ENCODE measurements around the gene AKTIP.
A peak's percentile ranks its signal among the peaks of the same experiment; 100 is the strongest.
"Not testable (repeated sequence)": the region's sequence is repeated elsewhere in the genome, so short reads cannot be mapped to it uniquely, and the experiment has no call there.

AKTIP gene

GRCh38 chr16:53502331-53503269, at the start of gene AKTIP:
Gene AKTIP (minus strand): TSS chr16:53503209. CDS start chr16:53500259, 2,950 bp downstream.
- Histone ChIP-seq H3K9me3 (ENCODE audit: control insufficient read depth in 1 of 2, low read length in 2 of 2) (no peaks in the 10 kb centered on the region), H3K36me3 (ENCODE audit: control insufficient read depth in 1 of 2, insufficient read depth in 2 of 2, low read length in 2 of 2) (peaks cover 12% of the 10 kb centered on the region in 2 donors), H3K27me3 (ENCODE audit: low read depth, low read length) (no peaks in the 10 kb centered on the region), H3K4me3 (ENCODE audit: low read depth in 1 of 2, low read length in 2 of 2) (peak within 1 kb of the TSS; percentile 72 to 96), H3K4me1 (ENCODE audit: control insufficient read depth in 1 of 2, insufficient read depth in 2 of 2, low read length in 2 of 2) (peaks cover 13 to 23% of the 10 kb centered on the region in 2 donors), H3K27ac (ENCODE audit: low read length) (peak within 1 kb of the TSS; percentile 77)

- Histone ChIP-seq H3K27ac (ENCODE audit: low read length) (no peak overlapping the region), H3K36me3 (ENCODE audit: control insufficient read depth in 1 of 2, insufficient read depth in 2 of 2, low read length in 2 of 2) (no peaks in the 10 kb centered on the region), H3K27me3 (ENCODE audit: low read depth, low read length) (no peaks in the 10 kb centered on the region), H3K9me3 (ENCODE audit: control insufficient read depth in 1 of 2, low read length in 2 of 2) (no peaks in the 10 kb centered on the region), H3K4me1 (ENCODE audit: control insufficient read depth in 1 of 2, insufficient read depth in 2 of 2, low read length in 2 of 2) (no peaks in the 10 kb centered on the region), H3K4me3 (ENCODE audit: low read depth in 1 of 2, low read length in 2 of 2) (no peak overlapping the region)
These were observed 47.1 kb upstream of the AKTIP start for GRCh38 chr16:53549970-53550690.

DNA sequence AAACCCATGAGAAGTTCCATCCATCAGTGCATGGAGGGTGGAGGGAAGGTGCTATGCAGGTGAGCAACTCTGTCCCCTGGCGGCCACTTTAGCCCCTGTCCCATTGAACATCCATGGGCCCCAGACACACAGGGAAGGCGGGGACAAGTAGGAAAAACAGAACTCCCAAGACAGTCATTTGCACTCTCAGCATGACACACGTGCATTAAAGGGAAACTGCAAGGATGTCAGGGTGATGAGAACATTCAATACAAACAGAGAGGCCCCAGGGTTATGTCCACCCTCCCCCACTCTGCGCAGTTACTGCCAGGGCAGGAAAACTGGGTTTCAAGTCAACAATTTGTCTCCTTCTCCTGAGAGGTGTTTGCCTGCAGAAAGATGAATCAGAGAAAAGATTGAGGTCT, 44.0 kb upstream of the AKTIP start:
- H3K4me3 ChIP-seq (ENCODE audit: low read depth in 1 of 2, low read length in 2 of 2) = no peak overlapping the region
- no peaks in the 10 kb centered on the region for H3K9me3 ChIP-seq (ENCODE audit: control insufficient read depth in 1 of 2, low read length in 2 of 2)
- no peak overlapping the region for H3K27ac ChIP-seq (ENCODE audit: low read length)
- H3K4me1 ChIP-seq (ENCODE audit: control insufficient read depth in 1 of 2, insufficient read depth in 2 of 2, low read length in 2 of 2) = no peaks in the 10 kb centered on the region
- H3K27me3 ChIP-seq (ENCODE audit: low read depth, low read length) = no peaks in the 10 kb centered on the region
- no peaks in the 10 kb centered on the region for H3K36me3 ChIP-seq (ENCODE audit: control insufficient read depth in 1 of 2, insufficient read depth in 2 of 2, low read length in 2 of 2)

DNA sequence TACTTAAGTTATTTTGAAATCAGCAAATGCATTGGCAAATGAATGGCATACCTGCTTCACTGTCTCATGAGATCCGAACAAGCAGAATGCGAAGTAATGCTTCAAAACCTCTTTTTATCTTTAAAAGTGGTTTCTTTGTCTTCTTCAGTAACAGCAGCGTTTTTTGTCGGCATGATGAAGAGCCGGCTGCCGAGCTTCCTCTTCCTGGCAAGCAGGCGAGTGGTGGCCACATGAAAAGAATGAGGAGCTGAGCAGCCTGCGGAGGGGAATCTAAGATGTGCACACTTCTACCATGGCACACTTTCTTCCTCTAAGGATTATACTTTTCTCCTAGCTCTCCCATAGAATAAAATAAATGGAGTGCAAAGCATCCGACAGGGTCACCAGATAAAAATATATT, 42.4 kb upstream of the AKTIP start:
- no peak overlapping the region for H3K27ac ChIP-seq (ENCODE audit: low read length)
- H3K4me1 ChIP-seq (ENCODE audit: control insufficient read depth in 1 of 2, insufficient read depth in 2 of 2, low read length in 2 of 2) = no peaks in the 10 kb centered on the region
- no peaks in the 10 kb centered on the region for H3K9me3 ChIP-seq (ENCODE audit: control insufficient read depth in 1 of 2, low read length in 2 of 2)
- no peaks in the 10 kb centered on the region for H3K36me3 ChIP-seq (ENCODE audit: control insufficient read depth in 1 of 2, insufficient read depth in 2 of 2, low read length in 2 of 2)
- H3K27me3 ChIP-seq (ENCODE audit: low read depth, low read length) = no peaks in the 10 kb centered on the region
- H3K4me3 ChIP-seq (ENCODE audit: low read depth in 1 of 2, low read length in 2 of 2) = no peak overlapping the region

- Histone ChIP-seq H3K36me3 (ENCODE audit: control insufficient read depth in 1 of 2, insufficient read depth in 2 of 2, low read length in 2 of 2) (no peaks in the 10 kb centered on the region), H3K27me3 (ENCODE audit: low read depth, low read length) (no peaks in the 10 kb centered on the region), H3K27ac (ENCODE audit: low read length) (no peak overlapping the region), H3K4me1 (ENCODE audit: control insufficient read depth in 1 of 2, insufficient read depth in 2 of 2, low read length in 2 of 2) (no peaks in the 10 kb centered on the region), H3K9me3 (ENCODE audit: control insufficient read depth in 1 of 2, low read length in 2 of 2) (no peaks in the 10 kb centered on the region), H3K4me3 (ENCODE audit: low read depth in 1 of 2, low read length in 2 of 2) (no peak overlapping the region)
These were observed 39.3 kb upstream of the AKTIP start for GRCh38 chr16:53542283-53542682.

GRCh38 chr16:53541326-53541725, 38.3 kb upstream of the AKTIP start:
- no peak overlapping the region for H3K4me3 ChIP-seq (ENCODE audit: low read depth in 1 of 2, low read length in 2 of 2)
- no peaks in the 10 kb centered on the region for H3K27me3 ChIP-seq (ENCODE audit: low read depth, low read length)
- H3K9me3 ChIP-seq (ENCODE audit: control insufficient read depth in 1 of 2, low read length in 2 of 2) = no peaks in the 10 kb centered on the region
- H3K36me3 ChIP-seq (ENCODE audit: control insufficient read depth in 1 of 2, insufficient read depth in 2 of 2, low read length in 2 of 2) = no peaks in the 10 kb centered on the region
- no peaks in the 10 kb centered on the region for H3K4me1 ChIP-seq (ENCODE audit: control insufficient read depth in 1 of 2, insufficient read depth in 2 of 2, low read length in 2 of 2)
- H3K27ac ChIP-seq (ENCODE audit: low read length) = no peak overlapping the region

- H3K9me3 ChIP-seq (ENCODE audit: control insufficient read depth in 1 of 2, low read length in 2 of 2); H3K36me3 ChIP-seq (ENCODE audit: control insufficient read depth in 1 of 2, insufficient read depth in 2 of 2, low read length in 2 of 2); H3K4me3 ChIP-seq (ENCODE audit: low read depth in 1 of 2, low read length in 2 of 2); H3K27me3 ChIP-seq (ENCODE audit: low read depth, low read length); H3K4me1 ChIP-seq (ENCODE audit: control insufficient read depth in 1 of 2, insufficient read depth in 2 of 2, low read length in 2 of 2); H3K27ac ChIP-seq (ENCODE audit: low read length): not testable (repeated sequence)
These were observed 37.0 kb upstream of the AKTIP start for GRCh38 chr16:53539759-53540718.

DNA sequence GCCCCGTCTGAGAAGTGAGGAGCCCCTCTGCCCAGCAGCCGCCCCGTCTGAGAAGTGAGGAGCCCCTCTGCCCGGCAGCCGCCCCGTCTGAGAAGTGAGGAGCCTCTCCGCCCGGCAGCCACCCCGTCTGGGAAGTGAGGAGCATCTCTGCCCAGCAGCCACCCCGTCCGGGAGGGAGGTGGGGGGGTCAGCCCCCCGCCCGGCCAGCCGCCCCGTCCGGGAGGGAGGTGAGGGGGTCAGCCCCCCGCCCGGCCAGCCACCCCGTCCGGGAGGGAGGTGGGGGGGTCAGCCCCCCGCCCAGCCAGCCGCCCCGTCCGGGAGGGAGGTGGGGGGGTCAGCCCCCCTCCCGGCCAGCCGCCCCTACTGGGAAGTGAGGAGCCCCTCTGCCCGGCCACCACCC, 36.3 kb upstream of the AKTIP start:
- H3K36me3 ChIP-seq (ENCODE audit: control insufficient read depth in 1 of 2, insufficient read depth in 2 of 2, low read length in 2 of 2); H3K4me3 ChIP-seq (ENCODE audit: low read depth in 1 of 2, low read length in 2 of 2): not testable (repeated sequence)

GRCh38 chr16:53537626-53538025, 34.6 kb upstream of the AKTIP start:
- Histone ChIP-seq H3K9me3 (ENCODE audit: control insufficient read depth in 1 of 2, low read length in 2 of 2) (no peaks in the 10 kb centered on the region), H3K27me3 (ENCODE audit: low read depth, low read length) (no peaks in the 10 kb centered on the region), H3K4me3 (ENCODE audit: low read depth in 1 of 2, low read length in 2 of 2) (no peak overlapping the region), H3K36me3 (ENCODE audit: control insufficient read depth in 1 of 2, insufficient read depth in 2 of 2, low read length in 2 of 2) (no peaks in the 10 kb centered on the region), H3K4me1 (ENCODE audit: control insufficient read depth in 1 of 2, insufficient read depth in 2 of 2, low read length in 2 of 2) (no peaks in the 10 kb centered on the region), H3K27ac (ENCODE audit: low read length) (no peak overlapping the region)

More for the DNA sequence above, 36.3 kb upstream of the AKTIP start:
- not testable (repeated sequence) for H3K9me3 ChIP-seq (ENCODE audit: control insufficient read depth in 1 of 2, low read length in 2 of 2); H3K4me1 ChIP-seq (ENCODE audit: control insufficient read depth in 1 of 2, insufficient read depth in 2 of 2, low read length in 2 of 2); H3K27ac ChIP-seq (ENCODE audit: low read length); H3K27me3 ChIP-seq (ENCODE audit: low read depth, low read length)

- H3K27ac ChIP-seq (ENCODE audit: low read length) = no peak overlapping the region
- H3K27me3 ChIP-seq (ENCODE audit: low read depth, low read length) = no peaks in the 10 kb centered on the region
- H3K36me3 ChIP-seq (ENCODE audit: control insufficient read depth in 1 of 2, insufficient read depth in 2 of 2, low read length in 2 of 2) = no peaks in the 10 kb centered on the region
- no peaks in the 10 kb centered on the region for H3K9me3 ChIP-seq (ENCODE audit: control insufficient read depth in 1 of 2, low read length in 2 of 2)
- no peaks in the 10 kb centered on the region for H3K4me1 ChIP-seq (ENCODE audit: control insufficient read depth in 1 of 2, insufficient read depth in 2 of 2, low read length in 2 of 2)
- no peak overlapping the region for H3K4me3 ChIP-seq (ENCODE audit: low read depth in 1 of 2, low read length in 2 of 2)
These were observed 31.2 kb upstream of the AKTIP start for GRCh38 chr16:53534206-53534605.

- H3K9me3 ChIP-seq (ENCODE audit: control insufficient read depth in 1 of 2, low read length in 2 of 2) = no peaks in the 10 kb centered on the region
- no peaks in the 10 kb centered on the region for H3K36me3 ChIP-seq (ENCODE audit: control insufficient read depth in 1 of 2, insufficient read depth in 2 of 2, low read length in 2 of 2)
- H3K27ac ChIP-seq (ENCODE audit: low read length) = no peak overlapping the region
- no peak overlapping the region for H3K4me3 ChIP-seq (ENCODE audit: low read depth in 1 of 2, low read length in 2 of 2)
- no peaks in the 10 kb centered on the region for H3K27me3 ChIP-seq (ENCODE audit: low read depth, low read length)
- H3K4me1 ChIP-seq (ENCODE audit: control insufficient read depth in 1 of 2, insufficient read depth in 2 of 2, low read length in 2 of 2) = no peaks in the 10 kb centered on the region
These were observed 27.7 kb upstream of the AKTIP start for GRCh38 chr16:53530741-53531140.
